ENCODE results near the gene PHOSPHO2.
"Not testable (repeated sequence)": the region's sequence is repeated elsewhere in the genome, so short reads cannot be mapped to it uniquely, and the experiment has no call there.

Gene PHOSPHO2

DNA sequence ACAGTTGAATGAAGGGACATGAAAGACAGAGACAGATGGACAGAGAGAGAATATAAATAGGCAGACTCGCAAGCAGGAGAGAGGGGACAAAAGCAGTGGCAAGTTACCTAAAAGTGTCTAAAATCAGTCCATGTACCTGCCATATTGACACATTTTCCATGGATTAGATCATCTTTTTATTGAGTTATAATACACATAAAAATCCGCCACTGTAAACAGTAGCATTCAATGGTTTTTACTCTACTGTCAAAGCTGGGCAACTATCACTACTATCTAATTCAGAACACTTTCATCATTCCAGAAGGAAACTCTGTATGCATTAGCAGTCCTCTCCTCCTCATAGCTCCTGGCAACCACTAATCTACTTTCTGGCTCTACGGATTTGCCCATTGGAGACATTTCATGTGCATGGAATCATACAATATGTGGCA is 10.1 kb upstream of the PHOSPHO2 start:
- DNase-seq (no peak), ATAC-seq (no peak)

DNA sequence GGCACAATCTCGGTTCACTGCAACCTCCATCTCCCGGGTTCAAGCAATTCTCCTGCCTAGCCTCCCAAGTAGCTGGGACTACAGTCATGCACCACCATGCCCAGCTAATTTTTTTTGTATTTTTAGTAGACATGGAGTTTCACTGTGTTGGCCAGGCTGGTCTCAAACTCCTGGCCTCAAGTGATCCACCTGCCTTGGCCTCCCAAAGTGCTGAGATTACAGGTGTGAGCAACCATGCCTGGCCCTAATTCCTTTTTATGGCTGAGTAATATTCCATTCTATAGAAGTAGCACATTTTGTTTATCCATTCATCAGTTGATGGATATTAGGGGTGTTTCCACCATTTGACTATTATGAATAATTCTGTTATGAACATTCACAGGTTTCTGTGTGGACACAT is 9.6 kb upstream of the PHOSPHO2 start:
- not testable (repeated sequence) for ATAC-seq, DNase-seq

DNA sequence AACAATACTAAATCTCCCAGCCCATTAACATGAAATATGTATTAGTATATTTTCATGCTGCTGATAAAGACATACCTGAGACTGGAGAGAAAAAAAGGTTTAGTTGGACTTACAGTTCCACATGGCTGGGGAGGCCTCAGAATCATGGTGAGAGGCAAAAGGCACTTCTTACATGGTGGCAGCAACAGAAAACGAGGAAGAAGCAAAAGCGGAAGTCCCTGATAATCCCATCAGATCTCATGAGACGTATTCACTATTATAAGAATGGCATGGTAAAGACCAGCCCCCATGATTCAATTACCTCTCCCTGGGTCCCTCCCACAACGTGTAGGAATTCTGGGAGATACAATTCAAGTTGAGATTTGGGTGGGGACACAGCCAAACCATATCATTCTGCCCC is 7.4 kb upstream of the PHOSPHO2 start:
- ATAC-seq, result not testable (repeated sequence)

DNA sequence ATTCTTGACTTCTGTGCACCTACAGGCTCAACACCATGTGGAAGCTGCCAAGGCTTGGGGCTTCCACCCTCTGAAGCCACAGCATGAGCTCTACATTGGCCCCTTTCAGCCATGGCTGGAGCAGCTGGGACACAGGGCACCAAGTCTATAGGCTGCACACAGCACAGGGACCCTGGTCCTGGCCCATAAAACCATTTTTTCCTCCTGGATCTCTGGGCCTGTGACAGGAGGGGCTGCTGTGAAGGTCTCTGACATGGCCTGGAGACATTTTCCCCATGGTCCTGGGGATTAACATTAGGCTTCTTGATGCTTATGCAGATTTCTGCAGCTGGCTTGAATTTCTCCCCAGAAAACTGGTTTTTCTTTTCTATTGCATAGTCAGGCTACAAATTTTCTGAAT is 6.3 kb upstream of the PHOSPHO2 start:
- not testable (repeated sequence) for ATAC-seq, DNase-seq

More for the DNA sequence above, 7.4 kb upstream of the PHOSPHO2 start:
- not testable (repeated sequence) for DNase-seq

DNA sequence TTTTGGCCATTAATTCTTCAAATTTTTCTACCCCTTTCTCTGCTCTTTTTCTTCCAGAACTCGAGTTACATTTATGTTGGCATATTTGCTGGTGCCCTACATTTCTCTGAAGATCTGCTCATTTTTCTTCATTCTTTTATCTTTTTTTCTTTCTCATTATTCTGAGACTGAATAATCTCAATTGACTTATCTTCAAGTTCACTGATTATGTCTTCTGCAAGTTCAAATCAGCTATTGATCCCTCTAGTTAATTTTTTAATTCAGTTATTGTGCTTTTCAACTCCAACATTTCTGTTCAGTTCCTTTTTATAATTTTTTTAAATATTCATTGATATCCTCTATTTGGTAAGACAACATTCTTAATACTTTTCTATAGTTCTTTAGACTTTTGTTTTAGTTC is 3.3 kb upstream of the PHOSPHO2 start:
- ATAC-seq (no peak), DNase-seq (no peak)

DNA sequence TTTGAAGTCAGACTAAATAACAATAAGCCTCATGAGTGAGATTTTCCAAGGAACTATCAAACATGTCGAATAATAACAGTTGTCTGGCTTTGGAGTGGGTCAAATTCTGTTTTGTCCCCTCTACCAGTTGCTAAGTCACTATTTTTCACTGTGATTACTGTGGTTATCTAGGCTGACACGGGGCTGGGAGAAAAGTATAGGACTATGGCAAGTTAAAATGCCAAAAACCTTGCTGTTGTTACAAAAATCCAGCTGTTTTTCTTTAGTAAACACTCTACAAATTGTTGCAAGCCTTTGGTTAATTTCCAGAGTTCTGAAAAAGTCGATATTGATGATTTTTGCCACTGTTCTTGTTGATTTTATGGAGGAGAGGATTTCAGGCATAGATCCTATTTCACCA is 1.6 kb upstream of the PHOSPHO2 start:
- DNase-seq (no peak), ATAC-seq (no peak)

DNA sequence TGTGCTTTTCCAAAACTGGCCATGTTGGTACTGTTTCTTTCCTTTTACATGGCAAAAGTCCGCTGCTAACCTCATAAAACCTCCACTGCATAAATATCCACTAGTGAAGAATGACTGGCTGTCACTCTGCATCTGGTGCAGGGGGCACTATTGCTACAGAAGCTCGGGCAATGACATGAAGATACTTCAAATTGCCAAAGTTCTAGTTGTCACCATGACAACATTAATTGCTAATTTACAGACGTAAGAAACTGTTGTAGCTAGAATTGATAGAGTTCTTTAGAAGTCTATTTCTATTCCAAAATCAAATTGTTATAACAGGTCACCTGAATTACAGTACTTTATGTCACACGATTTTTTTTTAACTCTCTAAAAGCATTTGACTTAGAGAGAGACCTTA is 909 bp upstream of the PHOSPHO2 start:
- ATAC-seq (no peak), DNase-seq (no peak)

DNA sequence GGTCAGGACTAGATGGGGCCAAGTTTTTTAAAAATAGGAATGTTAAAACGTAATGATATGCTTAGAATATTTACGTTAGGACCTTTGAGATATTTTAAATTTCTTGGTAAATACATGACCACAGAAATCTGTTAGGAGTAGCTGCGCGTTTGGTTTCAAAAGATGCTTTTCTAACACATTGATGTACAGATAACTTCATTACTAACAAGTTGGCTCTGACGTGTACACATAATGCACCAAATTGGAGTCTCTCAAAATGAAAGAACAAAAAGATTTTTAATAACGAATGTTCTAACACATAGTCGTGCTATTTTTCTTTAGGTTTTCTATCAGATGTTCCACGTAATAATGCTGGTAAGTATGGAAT is 608 bp downstream of the PHOSPHO2 start:
- ATAC-seq (no peak), DNase-seq (no peak)

DNA sequence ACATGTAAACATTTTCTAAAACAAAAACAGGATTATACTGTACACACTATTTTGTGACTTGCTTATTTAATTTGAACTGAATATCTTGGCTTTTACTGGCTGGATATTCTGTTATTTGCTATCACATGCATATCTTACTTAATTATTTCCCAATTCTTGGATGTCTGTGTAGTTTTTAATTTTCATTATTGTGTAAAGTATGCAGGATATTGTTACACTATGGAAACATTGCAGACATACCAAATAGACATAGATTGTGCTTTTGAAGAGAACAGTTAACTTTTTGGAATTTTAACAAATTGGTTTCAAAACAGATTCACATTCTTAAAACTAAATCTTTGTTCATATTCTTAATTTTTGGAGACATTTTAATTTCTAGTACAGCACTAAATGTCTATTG is 2.1 kb downstream of the PHOSPHO2 start:
- no peak for DNase-seq
- no peak for ATAC-seq

DNA sequence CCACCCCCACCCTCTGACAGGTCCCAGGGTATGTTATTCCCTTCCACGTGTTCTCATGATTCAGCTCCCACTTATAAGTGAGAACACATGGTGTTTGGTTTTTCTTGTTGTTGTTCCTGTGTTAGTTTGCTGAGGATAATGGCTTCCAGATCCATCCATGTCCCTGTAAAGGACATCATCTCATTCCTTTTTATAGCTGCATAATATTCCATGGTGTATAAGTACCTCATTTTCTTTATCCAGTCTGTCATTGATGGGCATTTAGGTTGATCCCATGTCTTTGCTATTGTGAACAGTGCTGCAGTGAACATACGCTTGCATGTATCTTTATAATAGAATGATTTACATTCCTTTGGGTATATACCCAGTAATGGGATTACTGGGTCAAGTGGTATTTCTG is 4.9 kb downstream of the PHOSPHO2 start:
- DNase-seq, ATAC-seq: not testable (repeated sequence)

DNA sequence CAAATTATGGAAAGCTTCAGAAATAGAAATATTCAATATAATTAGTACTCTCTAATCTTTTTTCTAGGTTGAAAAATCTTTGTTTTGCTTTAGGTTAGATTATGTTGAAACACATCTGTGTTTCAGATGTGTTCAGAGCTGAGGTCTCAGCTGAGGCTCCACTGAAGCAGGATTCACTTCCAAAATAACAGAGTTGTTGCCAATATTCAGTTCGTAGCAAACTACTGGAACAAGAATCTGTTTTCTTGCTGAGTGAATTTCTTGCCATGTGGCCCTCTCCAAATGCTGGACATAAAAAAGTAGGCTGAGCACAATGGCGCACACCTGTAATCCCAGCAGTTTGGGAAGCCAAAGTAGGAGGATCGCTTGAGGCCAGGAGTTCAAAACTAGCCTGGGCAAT is 8.7 kb downstream of the PHOSPHO2 start:
- no peak for ATAC-seq
- no peak for DNase-seq

DNA sequence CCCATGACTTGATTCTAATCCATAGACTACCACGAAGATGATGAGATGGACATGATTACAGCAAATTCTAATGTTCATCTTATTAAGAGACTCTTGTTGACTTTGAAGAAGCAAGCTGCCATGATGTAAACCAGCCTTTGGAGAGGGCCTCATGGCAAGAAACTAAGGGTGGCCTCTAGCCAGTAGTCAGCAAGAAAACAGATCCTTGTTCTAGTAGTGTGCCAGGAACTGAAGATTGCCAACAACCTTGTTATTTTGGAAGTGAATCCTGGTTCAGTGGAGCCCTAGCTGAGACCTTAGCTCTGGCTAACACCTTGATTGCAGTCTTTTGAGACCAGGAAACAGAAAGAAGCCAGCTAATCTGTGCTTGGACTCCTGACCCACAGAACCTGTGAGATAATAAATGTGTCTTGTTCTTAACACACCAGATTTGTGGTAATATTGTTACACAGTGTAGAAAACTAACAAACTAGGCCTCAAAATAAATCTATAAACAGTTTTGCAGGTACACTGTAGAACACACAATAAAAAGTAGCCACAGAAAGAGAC is 10.0 kb downstream of the PHOSPHO2 start:
- DNase-seq, result no peak
- no peak for ATAC-seq

DNA sequence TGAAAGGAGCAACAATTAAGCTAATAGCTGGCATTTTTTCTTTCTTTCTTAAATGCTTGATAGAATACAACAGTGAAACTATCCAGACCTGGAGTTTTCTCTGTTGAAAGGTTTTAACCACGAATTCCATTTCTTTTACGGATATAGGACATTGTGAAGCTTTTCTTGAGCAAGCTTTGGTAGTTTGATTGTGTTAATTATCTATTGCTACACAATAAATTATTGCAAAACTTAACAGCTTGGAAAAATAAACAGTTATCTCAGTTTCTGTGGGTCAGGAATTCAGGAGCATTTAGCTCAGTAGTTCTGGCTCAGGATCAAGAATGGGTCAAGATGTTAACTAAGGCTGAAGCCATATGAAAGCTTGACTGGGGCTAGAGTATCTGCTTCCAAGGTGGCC is 11.7 kb downstream of the PHOSPHO2 start:
- ATAC-seq (no peak), DNase-seq (no peak)

DNA sequence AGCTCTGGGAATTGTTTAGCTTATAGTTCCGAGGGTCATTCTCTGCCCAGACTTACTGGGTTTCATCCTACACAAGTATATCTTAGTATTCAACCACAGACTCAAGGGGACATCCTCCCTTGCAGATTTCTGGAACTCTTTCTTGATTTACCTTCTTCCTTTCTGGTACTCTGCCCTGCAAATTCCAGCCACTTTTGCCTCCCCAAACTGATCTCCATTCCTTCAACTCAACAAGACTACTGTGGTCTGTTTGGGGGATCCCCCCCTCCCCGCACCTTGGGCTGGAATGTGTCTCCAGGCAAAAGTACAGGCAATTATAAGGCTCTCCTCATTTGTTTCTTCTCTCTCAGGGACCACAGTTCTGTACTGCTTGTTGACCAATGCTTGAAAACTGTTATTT is 13.4 kb downstream of the PHOSPHO2 start:
- DNase-seq (no peak), ATAC-seq (no peak)

DNA sequence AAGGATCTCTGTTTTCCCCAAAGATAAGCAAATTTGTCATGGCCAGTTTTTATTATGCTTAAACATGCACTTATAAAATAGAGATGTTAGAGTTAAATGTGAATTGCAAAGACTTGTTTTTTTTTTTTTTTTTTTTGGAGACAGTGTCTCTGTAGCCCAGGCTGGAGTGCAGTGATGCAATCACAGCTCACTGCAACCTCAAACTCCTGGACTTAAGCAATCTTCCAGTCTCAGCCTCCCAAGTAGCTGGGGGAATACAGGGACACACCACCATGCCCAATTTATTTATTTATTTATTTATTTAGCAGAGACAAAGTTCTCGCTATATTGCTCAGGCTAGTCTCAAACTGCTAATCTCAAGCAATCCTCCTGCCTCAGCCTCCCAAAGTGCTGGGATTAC is 15.1 kb downstream of the PHOSPHO2 start:
- no peak for DNase-seq
- no peak for ATAC-seq

DNA sequence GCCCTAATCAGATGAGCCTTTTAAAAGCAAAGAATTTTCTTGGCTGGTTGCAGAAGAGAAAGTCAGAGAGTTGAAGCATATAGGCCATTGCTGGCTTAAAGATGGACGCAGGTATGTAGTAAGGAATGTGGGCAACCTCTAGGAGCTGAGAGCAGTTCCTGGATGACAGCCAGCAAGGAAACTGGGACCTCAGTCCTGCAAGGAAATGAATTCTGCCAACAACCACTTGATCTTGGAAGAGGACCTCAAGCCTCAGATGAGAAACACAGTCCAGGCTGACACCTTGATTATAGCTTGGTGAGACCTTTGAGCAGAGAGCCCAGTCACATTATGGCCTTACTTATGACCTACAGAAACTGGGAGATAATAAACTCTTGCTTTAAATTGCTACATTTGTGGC is 15.7 kb downstream of the PHOSPHO2 start:
- no peak for ATAC-seq

DNA sequence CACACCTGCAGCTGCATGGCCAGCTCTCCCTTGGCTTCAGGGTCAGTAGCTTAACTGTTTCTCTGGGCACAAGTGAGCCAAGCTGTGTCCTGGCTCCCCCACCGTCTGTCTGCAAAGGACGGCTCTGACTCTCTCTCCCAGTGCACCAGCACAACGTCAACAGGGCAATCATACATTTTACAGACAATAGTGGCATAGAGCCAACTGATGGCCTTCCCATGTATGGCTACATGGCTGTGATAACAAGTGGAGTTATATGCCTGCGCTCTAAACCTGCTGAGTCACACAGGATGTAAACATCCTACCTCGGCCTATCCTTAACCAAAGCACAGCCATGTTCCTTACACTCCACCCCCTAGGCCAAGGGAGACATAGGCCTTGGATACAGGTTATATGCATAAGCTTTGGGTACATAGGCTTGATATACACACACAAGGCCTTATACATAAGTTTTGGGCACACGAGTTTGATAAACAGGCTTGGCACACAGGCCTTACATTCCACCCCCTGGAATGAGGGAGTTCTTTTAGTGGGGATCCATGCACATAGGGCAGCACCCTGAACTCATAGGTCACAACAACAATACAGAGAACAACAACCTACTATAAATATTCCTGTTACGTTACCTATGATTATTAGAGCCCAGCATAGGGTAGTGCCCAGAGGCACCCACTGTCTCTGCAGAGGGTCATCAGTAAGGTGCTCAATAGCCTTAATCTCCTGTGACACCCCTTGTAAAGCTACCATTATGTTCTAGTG is 17.7 kb downstream of the PHOSPHO2 start:
- ATAC-seq, result no peak

More for the DNA sequence above, 15.7 kb downstream of the PHOSPHO2 start:
- DNase-seq, result no peak

DNA sequence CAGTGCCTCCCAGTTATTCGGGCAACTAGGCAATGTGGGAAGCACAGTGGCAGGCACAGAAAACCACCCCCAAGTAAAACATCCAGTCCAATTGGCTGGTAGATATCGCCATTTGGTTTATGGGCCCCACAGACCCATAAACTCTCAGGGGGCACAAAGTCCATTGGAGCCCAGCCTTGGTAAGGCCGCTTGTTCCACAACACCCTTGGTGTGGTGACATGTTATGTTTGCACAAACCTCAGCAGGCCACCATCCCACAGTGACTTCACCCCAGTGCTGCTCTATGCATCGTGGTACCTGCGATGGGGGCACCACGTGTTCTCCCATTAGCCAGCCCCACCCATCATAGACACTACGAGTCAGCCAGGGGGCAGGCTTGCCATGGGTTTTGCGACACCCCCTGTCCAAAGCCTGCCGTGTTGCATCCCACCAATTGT is 18.5 kb downstream of the PHOSPHO2 start:
- ATAC-seq (no peak), DNase-seq (no peak)

More for the DNA sequence above, 17.7 kb downstream of the PHOSPHO2 start:
- DNase-seq, result no peak

DNA sequence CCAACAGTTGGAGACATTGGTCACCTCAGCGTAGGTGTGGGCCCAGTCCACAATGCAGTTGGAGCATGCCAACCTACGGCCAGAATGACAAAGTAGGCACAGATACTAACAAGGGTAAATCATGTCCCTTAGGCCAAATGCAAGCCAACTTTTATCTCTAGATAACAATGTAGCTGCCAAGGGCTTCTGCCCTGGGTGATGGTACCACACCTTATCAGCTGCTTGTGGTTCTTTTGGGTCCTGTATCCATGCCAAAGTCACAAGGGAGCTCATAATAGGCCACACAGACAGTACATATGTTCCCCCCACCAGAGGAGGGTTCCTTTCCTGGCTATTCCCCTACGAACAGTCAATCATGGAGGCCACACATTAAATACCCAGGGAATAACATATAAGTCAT is 19.1 kb downstream of the PHOSPHO2 start:
- DNase-seq, result no peak
- ATAC-seq, result no peak

DNA sequence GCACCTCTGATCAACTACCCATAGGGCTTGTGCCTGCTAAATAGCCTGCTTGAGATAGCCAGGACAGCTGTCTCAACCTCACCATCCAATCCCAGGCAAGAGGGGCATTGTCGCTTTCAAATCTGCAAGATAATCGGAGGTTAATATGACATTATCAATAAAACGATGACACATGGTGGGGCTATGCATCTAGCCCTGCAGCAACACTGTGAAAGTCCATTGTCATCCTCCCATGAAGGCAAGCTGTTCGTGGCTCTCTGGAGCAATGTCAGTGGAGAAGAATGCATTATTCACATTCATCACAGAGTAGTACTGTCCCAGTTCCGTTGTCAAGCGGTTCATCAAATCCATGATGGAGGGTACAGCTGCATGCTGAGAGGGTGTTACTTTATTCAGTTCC is 20.4 kb downstream of the PHOSPHO2 start:
- DNase-seq (no peak), ATAC-seq (no peak)

DNA sequence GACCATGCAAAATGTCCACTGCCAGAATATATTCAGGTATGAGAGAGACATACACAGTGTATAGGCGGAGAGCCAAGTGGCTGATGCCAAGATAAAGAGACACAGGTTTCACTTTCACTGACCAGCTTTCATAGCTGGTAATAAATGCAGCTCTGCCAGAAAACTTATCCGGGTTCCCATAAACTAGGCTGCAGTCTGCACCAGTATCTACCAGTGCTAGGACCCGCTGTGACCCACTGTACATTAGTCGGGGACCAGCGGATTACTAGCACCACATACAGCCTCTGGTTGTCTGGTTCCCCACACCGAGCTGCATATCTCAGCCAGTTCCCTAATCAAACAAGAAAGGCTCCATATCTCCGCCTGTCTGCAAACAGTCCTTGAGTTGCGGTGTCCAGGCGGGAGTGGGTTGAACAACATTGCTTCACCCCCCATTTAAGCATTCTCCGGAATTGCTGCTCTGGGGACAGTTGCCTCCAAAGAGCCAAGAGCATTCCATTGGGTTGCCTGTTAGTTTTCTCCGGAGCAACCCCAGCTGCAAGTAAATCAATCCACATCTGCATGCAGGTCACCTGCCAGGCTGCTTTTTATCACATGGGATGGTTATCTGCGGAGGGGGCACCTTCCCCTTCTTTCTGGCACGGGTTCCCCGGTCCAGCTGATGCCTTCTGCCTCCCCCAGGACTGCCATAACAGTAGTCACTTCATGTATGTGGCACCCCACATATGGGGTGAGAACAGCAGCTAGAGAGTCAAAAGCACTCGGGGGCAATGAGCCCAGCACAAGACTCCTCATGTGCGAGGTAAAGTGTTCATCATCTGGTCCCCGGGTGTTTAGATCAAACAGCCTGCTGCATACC is 21.3 kb downstream of the PHOSPHO2 start:
- DNase-seq (no peak), ATAC-seq (no peak)

DNA sequence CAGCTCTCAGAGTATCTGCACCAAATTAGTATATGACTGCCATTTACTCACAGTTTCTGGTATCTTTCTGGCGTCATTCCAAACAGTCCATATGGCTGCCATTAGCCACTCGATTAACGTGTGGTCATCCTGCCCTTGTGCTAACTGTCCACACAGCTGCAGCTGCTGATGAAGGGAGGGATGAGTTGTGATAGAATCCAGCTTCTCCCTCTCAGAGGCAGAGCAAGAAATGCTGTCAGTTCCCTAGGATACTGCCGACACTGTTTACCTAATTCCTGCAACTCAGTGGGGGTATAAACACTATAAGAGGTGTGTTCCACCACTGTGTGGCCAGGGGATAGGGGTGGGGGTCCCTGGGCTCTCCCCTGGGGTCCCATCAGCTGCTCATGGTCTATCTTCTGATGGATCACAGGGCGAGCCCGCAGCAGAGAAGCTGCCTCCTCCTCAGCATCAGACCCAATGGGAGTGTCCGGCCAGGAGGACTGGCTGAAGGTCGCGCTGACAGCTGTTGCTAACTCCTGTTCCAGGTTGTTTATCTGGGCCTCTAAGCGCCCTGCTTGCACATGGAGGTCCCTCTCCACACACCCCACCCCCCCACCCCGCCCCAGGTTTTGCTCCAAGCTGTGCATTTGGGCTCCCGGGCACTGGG is 22.1 kb downstream of the PHOSPHO2 start:
- ATAC-seq (no peak), DNase-seq (no peak)

Data from stimulated activated naive CD8-positive, alpha-beta T cell treated with anti-CD3 and anti-CD28 coated beads, Interleukin-15, Interleukin-2, amounts not matched to agents 100 U/mL and 50 U/mL, for 24 hours (primary cell).